ENCODE results near the gene CTNND1. TPM values are rescaled to one million over a fixed set of nuclear protein-coding genes. Genes with fewer than 3 reads are reported as not detected.
A peak's percentile ranks its signal among the peaks of the same experiment; 100 is the strongest.

Gene CTNND1
- total and polyA plus RNA-seq, 10 of the 15 experiments (the other 5 are each of a cell fraction or from before 2014, with no cell fraction given) = 4.7 to 70.0 (median 30.0) TPM

DNA sequence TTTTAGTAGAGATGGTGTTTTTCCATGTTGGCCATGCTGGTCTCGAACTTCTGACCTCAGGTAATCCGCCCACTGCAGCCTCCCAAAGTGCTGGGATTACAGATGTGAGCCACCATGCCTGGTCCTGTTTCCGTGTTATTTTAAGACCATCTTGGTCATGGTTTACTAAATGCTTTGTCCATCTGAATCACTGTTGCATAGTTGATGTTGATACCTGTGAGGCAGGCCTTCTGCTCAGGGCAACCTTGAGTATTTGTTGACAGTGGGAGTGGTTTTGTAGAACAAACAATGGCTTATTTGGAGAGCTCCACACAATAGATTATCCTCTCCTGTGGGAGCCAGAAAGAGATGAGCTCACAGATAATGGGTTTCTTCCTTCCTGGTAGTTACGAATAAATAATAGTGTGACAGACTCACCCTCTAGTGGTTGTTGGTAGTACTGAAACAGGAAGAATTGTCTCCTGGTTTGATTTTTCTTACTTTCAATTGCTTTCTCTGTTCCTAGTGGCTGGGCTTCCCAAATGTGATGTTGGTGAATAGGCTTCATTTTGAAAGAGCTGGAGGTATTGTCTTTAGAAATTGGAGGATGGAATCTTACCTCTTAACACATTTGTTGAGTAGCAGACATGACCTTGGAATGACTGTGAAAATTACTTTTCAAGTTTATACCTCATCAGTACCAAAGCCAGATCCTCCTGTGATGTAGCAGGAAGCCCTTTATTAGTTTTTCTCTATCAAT is 39.0 kb downstream of the CTNND1 start:
- DNase-seq (ENCODE audit: low read depth, low spot score) (peak; percentile 56), ATAC-seq (peak; percentile 95), FAIRE-seq (peak; percentile 91)
- no peak overlapping the region for H3K9ac ChIP-seq (ENCODE audit: control insufficient read depth, insufficient read depth, low read length)
- CTCF ChIA-PET = interaction anchor here (0.6 to 6.7 kb wide), 61 partner anchors 8 to 1358 kb away, joined by 3 to 227 read pairs (median 8); partner anchors contain the start of genes BTBD18, CTNND1, MED19 and SELENOH
- H3K9me3 ChIP-seq (replicated peaks; ENCODE audit: control insufficient read depth, insufficient read depth, low read length) = no peaks in the 10 kb centered on the region
- in situ Hi-C loops (cut with MboI) (loop anchor here (5.0 to 25.0 kb wide), 3 partner anchors 138 to 712 kb away; partner anchors contain the start of genes OR5B21 and UBE2L6), intact Hi-C loops (cut with micrococcal nuclease; ENCODE audit: unreplicated experiment) (loop anchor here (1.0 to 5.0 kb wide), 2 partner anchors 49 to 712 kb away; partner anchors contain the start of gene BTBD18)
- BruUV-seq (replicated peaks) = no TSS peak
- H2AFZ ChIP-seq (ENCODE audit: control insufficient read depth, low read depth, low read length) = peak overlapping the region; percentile 35; the same call in 1 of the 2 replicates
- H3K27me3 ChIP-seq (replicated peaks in 1 of 2; ENCODE audit: control insufficient read depth in 2 of 2, insufficient read depth in 2 of 2, low read length in 1 of 2) = no peaks in the 10 kb centered on the region
- H3K27ac ChIP-seq (ENCODE audit: control insufficient read depth, insufficient read depth) = no peak overlapping the region
- no peaks in the 10 kb centered on the region for H4K20me1 ChIP-seq (ENCODE audit: control insufficient read depth, insufficient read depth)
- no peak overlapping the region for H3K4me3 ChIP-seq
- RAD21 ChIA-PET (ENCODE audit: unreplicated experiment) = interaction anchor here (0.6 to 5.1 kb wide), 50 partner anchors 9 to 829 kb away, joined by 3 to 141 read pairs (median 5); partner anchors contain the start of genes BTBD18, CLP1, CTNND1 and MED19
- H3K4me2 ChIP-seq (ENCODE audit: control insufficient read depth, insufficient read depth) = no peak overlapping the region
- POLR2A ChIA-PET = interaction anchor here (0.5 to 2.5 kb wide), 13 partner anchors 11 to 134 kb away, joined by 3 to 11 read pairs (median 6); partner anchors contain the start of genes BTBD18, CTNND1 and SELENOH
- H3K36me3 ChIP-seq (ENCODE audit: control insufficient read depth in 2 of 2, insufficient read depth in 2 of 2, low read length in 1 of 2) = peaks cover 19% of the 10 kb centered on the region in 2 experiments
- peaks cover 9% of the 10 kb centered on the region for H3K79me2 ChIP-seq (ENCODE audit: control insufficient read depth, insufficient read depth, low read length)
- H3K4me1 ChIP-seq (ENCODE audit: control insufficient read depth, insufficient read depth, low read length) = no peaks in the 10 kb centered on the region; the same call in 1 of the 2 replicates
- WGBS (ENCODE audit: insufficient coverage, insufficient replicate concordance, low lambda C conversion rate, missing lambda C conversion rate) = 23% methylated on average over 4 of the region's 4 CpGs
- SMC1A ChIA-PET (ENCODE audit: uncharacterized antibody, unreplicated experiment) = interaction anchor here (0.6 to 6.4 kb wide), 52 partner anchors 9 to 723 kb away, joined by 3 to 143 read pairs (median 7); partner anchors contain the start of genes BTBD18, CLP1, CTNND1 and MED19
- TF ChIP-seq, protein P1, sequence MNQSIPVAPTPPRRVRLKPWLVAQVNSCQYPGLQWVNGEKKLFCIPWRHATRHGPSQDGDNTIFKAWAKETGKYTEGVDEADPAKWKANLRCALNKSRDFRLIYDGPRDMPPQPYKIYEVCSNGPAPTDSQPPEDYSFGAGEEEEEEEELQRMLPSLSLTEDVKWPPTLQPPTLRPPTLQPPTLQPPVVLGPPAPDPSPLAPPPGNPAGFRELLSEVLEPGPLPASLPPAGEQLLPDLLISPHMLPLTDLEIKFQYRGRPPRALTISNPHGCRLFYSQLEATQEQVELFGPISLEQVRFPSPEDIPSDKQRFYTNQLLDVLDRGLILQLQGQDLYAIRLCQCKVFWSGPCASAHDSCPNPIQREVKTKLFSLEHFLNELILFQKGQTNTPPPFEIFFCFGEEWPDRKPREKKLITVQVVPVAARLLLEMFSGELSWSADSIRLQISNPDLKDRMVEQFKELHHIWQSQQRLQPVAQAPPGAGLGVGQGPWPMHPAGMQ (IDR thresholded peaks at IDR 0.05; ENCODE audit: borderline replicate concordance) = no peak
- TF ChIP-seq LARP7 (IDR thresholded peaks at IDR 0.05) (0 out of 2 replicates have a peak, but pooled peaks have one; percentile 41), SREBF1 (IDR thresholded peaks at IDR 0.05; ENCODE audit: low read length) (no peak), MEF2A (IDR thresholded peaks at IDR 0.05; ENCODE audit: insufficient read depth, low read depth, low read length) (no peak), FOXK2 (IDR thresholded peaks at IDR 0.05) (no peak), SMARCA5 (IDR thresholded peaks at IDR 0.05) (peak; percentile 59; the same call in 1 of the 2 replicates), SMC3 (IDR thresholded peaks at IDR 0.05; ENCODE audit: borderline replicate concordance, low read length) (peak; percentile 92; the same call in 1 of the 2 replicates), POLR2AphosphoS2 (IDR thresholded peaks at IDR 0.05; ENCODE audit: low read depth, low read length) (no peak), IKZF2 (IDR thresholded peaks at IDR 0.05) (peak in 1 of 2 experiments; percentile 44), IRF4 (IDR thresholded peaks at IDR 0.05; ENCODE audit: low read depth, low read length) (peak; percentile 75; the same call in 1 of the 2 replicates), PAX8 (IDR thresholded peaks at IDR 0.05) (no peak; the same call in 1 of the 2 replicates), NFYB (IDR thresholded peaks at IDR 0.05; ENCODE audit: insufficient read depth, low read depth, low read length) (no peak), BACH1 (IDR thresholded peaks at IDR 0.05; ENCODE audit: borderline replicate concordance) (no peak), STAT3 (IDR thresholded peaks at IDR 0.05; ENCODE audit: low read depth, low read length) (0 out of 2 replicates have a peak, but pooled peaks have one; percentile 30)
- TF ChIP-seq, protein P2, sequence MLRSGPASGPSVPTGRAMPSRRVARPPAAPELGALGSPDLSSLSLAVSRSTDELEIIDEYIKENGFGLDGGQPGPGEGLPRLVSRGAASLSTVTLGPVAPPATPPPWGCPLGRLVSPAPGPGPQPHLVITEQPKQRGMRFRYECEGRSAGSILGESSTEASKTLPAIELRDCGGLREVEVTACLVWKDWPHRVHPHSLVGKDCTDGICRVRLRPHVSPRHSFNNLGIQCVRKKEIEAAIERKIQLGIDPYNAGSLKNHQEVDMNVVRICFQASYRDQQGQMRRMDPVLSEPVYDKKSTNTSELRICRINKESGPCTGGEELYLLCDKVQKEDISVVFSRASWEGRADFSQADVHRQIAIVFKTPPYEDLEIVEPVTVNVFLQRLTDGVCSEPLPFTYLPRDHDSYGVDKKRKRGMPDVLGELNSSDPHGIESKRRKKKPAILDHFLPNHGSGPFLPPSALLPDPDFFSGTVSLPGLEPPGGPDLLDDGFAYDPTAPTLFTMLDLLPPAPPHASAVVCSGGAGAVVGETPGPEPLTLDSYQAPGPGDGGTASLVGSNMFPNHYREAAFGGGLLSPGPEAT (IDR thresholded peaks at IDR 0.05; ENCODE audit: low read depth) = no peak
- TF ChIP-seq, protein P3, sequence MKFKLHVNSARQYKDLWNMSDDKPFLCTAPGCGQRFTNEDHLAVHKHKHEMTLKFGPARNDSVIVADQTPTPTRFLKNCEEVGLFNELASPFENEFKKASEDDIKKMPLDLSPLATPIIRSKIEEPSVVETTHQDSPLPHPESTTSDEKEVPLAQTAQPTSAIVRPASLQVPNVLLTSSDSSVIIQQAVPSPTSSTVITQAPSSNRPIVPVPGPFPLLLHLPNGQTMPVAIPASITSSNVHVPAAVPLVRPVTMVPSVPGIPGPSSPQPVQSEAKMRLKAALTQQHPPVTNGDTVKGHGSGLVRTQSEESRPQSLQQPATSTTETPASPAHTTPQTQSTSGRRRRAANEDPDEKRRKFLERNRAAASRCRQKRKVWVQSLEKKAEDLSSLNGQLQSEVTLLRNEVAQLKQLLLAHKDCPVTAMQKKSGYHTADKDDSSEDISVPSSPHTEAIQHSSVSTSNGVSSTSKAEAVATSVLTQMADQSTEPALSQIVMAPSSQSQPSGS (IDR thresholded peaks at IDR 0.05; ENCODE audit: low read length) = no peak
- TF ChIP-seq, protein P4, sequence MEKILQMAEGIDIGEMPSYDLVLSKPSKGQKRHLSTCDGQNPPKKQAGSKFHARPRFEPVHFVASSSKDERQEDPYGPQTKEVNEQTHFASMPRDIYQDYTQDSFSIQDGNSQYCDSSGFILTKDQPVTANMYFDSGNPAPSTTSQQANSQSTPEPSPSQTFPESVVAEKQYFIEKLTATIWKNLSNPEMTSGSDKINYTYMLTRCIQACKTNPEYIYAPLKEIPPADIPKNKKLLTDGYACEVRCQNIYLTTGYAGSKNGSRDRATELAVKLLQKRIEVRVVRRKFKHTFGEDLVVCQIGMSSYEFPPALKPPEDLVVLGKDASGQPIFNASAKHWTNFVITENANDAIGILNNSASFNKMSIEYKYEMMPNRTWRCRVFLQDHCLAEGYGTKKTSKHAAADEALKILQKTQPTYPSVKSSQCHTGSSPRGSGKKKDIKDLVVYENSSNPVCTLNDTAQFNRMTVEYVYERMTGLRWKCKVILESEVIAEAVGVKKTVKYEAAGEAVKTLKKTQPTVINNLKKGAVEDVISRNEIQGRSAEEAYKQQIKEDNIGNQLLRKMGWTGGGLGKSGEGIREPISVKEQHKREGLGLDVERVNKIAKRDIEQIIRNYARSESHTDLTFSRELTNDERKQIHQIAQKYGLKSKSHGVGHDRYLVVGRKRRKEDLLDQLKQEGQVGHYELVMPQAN (conservative IDR thresholded peaks at IDR 0.05) = no peak

All from GM12878 (cell line).